Common myeloid progenitor, CD34-positive (primary cell): ENCODE results near the gene TCF12.

ENCODE experiments used
- CTCF ChIA-PET: fragments of 350-600 bp; sonication (Branson Sonifier 250); formaldehyde crosslinking; loops from one replicate; lab custom pipeline; 2021; ENCODE audit warnings: antibody characterized with exemption; lab: Charles Lee
- POLR2A ChIA-PET: fragments of 350-600 bp; sonication (Branson Sonifier 250); formaldehyde crosslinking; loops from one replicate; lab custom pipeline; 2021; ENCODE audit warnings: antibody characterized with exemption; lab: Charles Lee
- DNase-seq, 3 donors: peaks; one replicate each; pipeline versions ENCODE4 v3.0.0 to v3.0.0-alpha.2; 2013
- H3K27ac ChIP-seq, 2 experiments: 1 replicate in 1 of 2; 2 replicates in 1 of 2; pipeline ENCODE4 v1.7.0; 2013; ENCODE audit warnings: inconsistent platforms in 2 of 2, low read length in 2 of 2, mild to moderate bottlenecking in 2 of 2, low read depth in 1 of 2, moderate library complexity in 1 of 2; ENCODE audit not compliant: severe bottlenecking in 2 of 2, insufficient read depth in 1 of 2, poor library complexity in 1 of 2
- H3K27me3 ChIP-seq, 5 experiments: replicated peaks in 2 of 5; 1 replicate in 3 of 5; 2 replicates in 2 of 5; pipeline versions ENCODE4 v1.6.1 to v1.7.0; 2013; ENCODE audit warnings: low read length in 4 of 5, mild to moderate bottlenecking in 2 of 5, moderate library complexity in 2 of 5, inconsistent platforms in 1 of 5; ENCODE audit not compliant: insufficient read depth in 5 of 5, control insufficient read depth in 4 of 5
- H3K36me3 ChIP-seq, 4 experiments: 1 replicate in 2 of 4; 2 replicates in 2 of 4; pipeline versions ENCODE4 v1.6.1 to v1.7.0; 2013; ENCODE audit warnings: low read length in 3 of 4, control low read depth in 1 of 4, mild to moderate bottlenecking in 1 of 4; ENCODE audit not compliant: control insufficient read depth in 4 of 4, insufficient read depth in 4 of 4
- H3K4me1 ChIP-seq, 4 experiments: 1 replicate in 3 of 4; 2 replicates in 1 of 4; pipeline versions ENCODE4 v1.6.1 to v1.7.1; 2013; ENCODE audit warnings: low read length in 3 of 4, mild to moderate bottlenecking in 3 of 4, control low read depth in 1 of 4, inconsistent platforms in 1 of 4, moderate library complexity in 1 of 4; ENCODE audit not compliant: control insufficient read depth in 4 of 4, insufficient read depth in 4 of 4; ENCODE audit errors: control extremely low read depth in 1 of 4
- H3K4me3 ChIP-seq, 7 experiments: 1 replicate in 4 of 7; 2 replicates in 3 of 7; pipeline versions ENCODE4 v1.5.1 to v1.7.0; 2013; ENCODE audit warnings: mild to moderate bottlenecking in 7 of 7, low read length in 6 of 7, moderate library complexity in 6 of 7, inconsistent platforms in 2 of 7, low read depth in 2 of 7, control low read depth in 1 of 7; ENCODE audit not compliant: insufficient read depth in 4 of 7, control insufficient read depth in 1 of 7; ENCODE audit errors: extremely low read depth in 1 of 7
- H3K9me3 ChIP-seq, 5 experiments: 1 replicate in 4 of 5; 2 replicates in 1 of 5; pipeline versions ENCODE4 v1.6.1 to v1.7.1; 2013; ENCODE audit warnings: low read length in 4 of 5, mild to moderate bottlenecking in 2 of 5, inconsistent platforms in 1 of 5, low read depth in 1 of 5, moderate library complexity in 1 of 5; ENCODE audit not compliant: control insufficient read depth in 4 of 5, insufficient read depth in 2 of 5; ENCODE audit errors: control extremely low read depth in 1 of 5
- WGBS: methylation state at CpG from one replicate; pipeline ENCODE4 v1.1.5; 2013; ENCODE audit not compliant: insufficient coverage; 5-methylcytosine and 5-hydroxymethylcytosine counted together

The TCF12 gene

GRCh38 chr15:57324590-57324890, 406.1 kb downstream of the TCF12 start:
- ChIA-PET POLR2A (no interaction called here), CTCF (interaction anchor here (1.3 kb wide), 1 partner anchor 18 kb away, joined by 3 read pairs; no protein-coding TSS in a partner anchor)
- Histone ChIP-seq H3K9me3 (no peaks in the 10 kb centered on the region), H3K36me3 (no peaks in the 10 kb centered on the region), H3K4me3 (no peak overlapping the region), H3K27ac (no peak overlapping the region), H3K27me3 (no peaks in the 10 kb centered on the region), H3K4me1 (peaks cover 0 to 36% (median 23%) of the 10 kb centered on the region in 4 experiments)
- no peak for DNase-seq
- WGBS, result no CpG with 5 or more reads among the region's 3 CpGs

GRCh38 chr15:57324944-57325679, 406.7 kb downstream of the TCF12 start:
- Histone ChIP-seq H3K4me1 (peaks cover 0 to 39% (median 27%) of the 10 kb centered on the region in 4 experiments), H3K27me3 (no peaks in the 10 kb centered on the region), H3K27ac (no peak overlapping the region), H3K4me3 (no peak overlapping the region), H3K9me3 (no peaks in the 10 kb centered on the region), H3K36me3 (no peaks in the 10 kb centered on the region)
- WGBS, result 98% methylated on average over 10 of the region's 11 CpGs
- ChIA-PET CTCF (interaction anchor here (1.3 kb wide), 1 partner anchor 19 kb away, joined by 3 read pairs; no protein-coding TSS in a partner anchor), POLR2A (no interaction called here)
- no peak for DNase-seq

- Histone ChIP-seq H3K9me3 (no peaks in the 10 kb centered on the region), H3K27me3 (no peaks in the 10 kb centered on the region), H3K36me3 (no peaks in the 10 kb centered on the region), H3K4me3 (no peak overlapping the region), H3K27ac (no peak overlapping the region), H3K4me1 (peaks cover 0 to 34% (median 23%) of the 10 kb centered on the region in 4 experiments)
- DNase-seq, result no peak
- 89% methylated on average over 23 of the region's 23 CpGs for WGBS
- POLR2A ChIA-PET, result no interaction called here
- CTCF ChIA-PET, result interaction anchor here (1.0 kb wide), 1 partner anchor 14 kb away, joined by 5 read pairs; no protein-coding TSS in a partner anchor
These were observed 407.8 kb downstream of the TCF12 start for GRCh38 chr15:57326196-57326595.

GRCh38 chr15:57327985-57328471, 409.6 kb downstream of the TCF12 start:
- no peaks in the 10 kb centered on the region for H3K36me3 ChIP-seq
- H3K27me3 ChIP-seq, result no peaks in the 10 kb centered on the region
- peaks cover 0 to 16% (median 14%) of the 10 kb centered on the region in 4 experiments for H3K4me1 ChIP-seq
- 98% methylated on average over 9 of the region's 11 CpGs for WGBS
- POLR2A ChIA-PET, result no interaction called here
- no peak for DNase-seq
- H3K27ac ChIP-seq, result no peak overlapping the region
- CTCF ChIA-PET, result interaction anchor here (1.8 kb wide), 1 partner anchor 13 kb away, joined by 5 read pairs; no protein-coding TSS in a partner anchor
- no peak overlapping the region for H3K4me3 ChIP-seq
- H3K9me3 ChIP-seq, result no peaks in the 10 kb centered on the region

- DNase-seq, result no peak
- CTCF ChIA-PET, result interaction anchor here (1.8 kb wide), 1 partner anchor 12 kb away, joined by 5 read pairs; no protein-coding TSS in a partner anchor
- H3K9me3 ChIP-seq, result no peaks in the 10 kb centered on the region
- no peak overlapping the region for H3K27ac ChIP-seq
- POLR2A ChIA-PET, result no interaction called here
- no peaks in the 10 kb centered on the region for H3K36me3 ChIP-seq
- peaks cover 0 to 14% (median 11%) of the 10 kb centered on the region in 4 experiments for H3K4me1 ChIP-seq
- no peaks in the 10 kb centered on the region for H3K27me3 ChIP-seq
- WGBS, result 100% methylated on average over 3 of the region's 8 CpGs
- no peak overlapping the region for H3K4me3 ChIP-seq
These were observed 410.0 kb downstream of the TCF12 start for GRCh38 chr15:57328479-57328878.

- ChIA-PET CTCF (interaction anchor here (1.8 to 2.0 kb wide), 2 partner anchors 12 to 198 kb away, joined by 5 to 6 read pairs; no protein-coding TSS in a partner anchor), POLR2A (interaction anchor here (0.6 kb wide), 1 partner anchor 562 kb away, joined by 3 read pairs; no protein-coding TSS in a partner anchor)
- no peak for DNase-seq
- no peaks in the 10 kb centered on the region for H3K9me3 ChIP-seq
- WGBS, result 95% methylated on average over 5 of the region's 5 CpGs
- no peak overlapping the region for H3K27ac ChIP-seq
- no peaks in the 10 kb centered on the region for H3K27me3 ChIP-seq
- peaks cover 0 to 14% (median 7%) of the 10 kb centered on the region in 4 experiments for H3K4me1 ChIP-seq
- H3K36me3 ChIP-seq, result no peaks in the 10 kb centered on the region
- H3K4me3 ChIP-seq, result no peak overlapping the region
These were observed 410.5 kb downstream of the TCF12 start for GRCh38 chr15:57328897-57329296.
